ENCODE results near the gene SMIM3.

DNA sequence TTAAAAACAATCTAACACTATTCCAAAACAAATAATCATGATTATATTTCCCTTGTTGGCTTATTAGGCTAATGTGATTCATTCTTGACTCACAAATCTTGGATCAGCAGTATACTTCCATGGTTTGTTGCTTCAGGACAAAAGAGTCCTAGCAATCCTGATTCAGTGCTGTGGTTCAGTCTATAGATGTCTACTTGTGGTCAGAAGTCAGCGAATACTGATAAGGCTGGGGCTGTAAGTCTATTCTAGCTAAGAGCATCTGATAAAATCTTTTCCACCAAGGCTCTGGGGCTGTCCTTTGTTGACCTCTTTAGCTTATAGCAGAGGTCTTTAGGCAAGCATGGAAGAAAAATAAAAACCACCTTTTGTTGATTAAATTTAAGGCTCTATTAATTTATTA, 4.4 kb upstream of the SMIM3 start:
- TF ChIP-seq, protein P1, sequence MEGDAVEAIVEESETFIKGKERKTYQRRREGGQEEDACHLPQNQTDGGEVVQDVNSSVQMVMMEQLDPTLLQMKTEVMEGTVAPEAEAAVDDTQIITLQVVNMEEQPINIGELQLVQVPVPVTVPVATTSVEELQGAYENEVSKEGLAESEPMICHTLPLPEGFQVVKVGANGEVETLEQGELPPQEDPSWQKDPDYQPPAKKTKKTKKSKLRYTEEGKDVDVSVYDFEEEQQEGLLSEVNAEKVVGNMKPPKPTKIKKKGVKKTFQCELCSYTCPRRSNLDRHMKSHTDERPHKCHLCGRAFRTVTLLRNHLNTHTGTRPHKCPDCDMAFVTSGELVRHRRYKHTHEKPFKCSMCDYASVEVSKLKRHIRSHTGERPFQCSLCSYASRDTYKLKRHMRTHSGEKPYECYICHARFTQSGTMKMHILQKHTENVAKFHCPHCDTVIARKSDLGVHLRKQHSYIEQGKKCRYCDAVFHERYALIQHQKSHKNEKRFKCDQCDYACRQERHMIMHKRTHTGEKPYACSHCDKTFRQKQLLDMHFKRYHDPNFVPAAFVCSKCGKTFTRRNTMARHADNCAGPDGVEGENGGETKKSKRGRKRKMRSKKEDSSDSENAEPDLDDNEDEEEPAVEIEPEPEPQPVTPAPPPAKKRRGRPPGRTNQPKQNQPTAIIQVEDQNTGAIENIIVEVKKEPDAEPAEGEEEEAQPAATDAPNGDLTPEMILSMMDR (IDR thresholded peaks at IDR 0.05; ENCODE audit: low read depth, low read length): no peak
- TF ChIP-seq POLR2A (IDR thresholded peaks at IDR 0.05; ENCODE audit: extremely low read depth, insufficient read length): no peak
- TF ChIP-seq, protein P2, sequence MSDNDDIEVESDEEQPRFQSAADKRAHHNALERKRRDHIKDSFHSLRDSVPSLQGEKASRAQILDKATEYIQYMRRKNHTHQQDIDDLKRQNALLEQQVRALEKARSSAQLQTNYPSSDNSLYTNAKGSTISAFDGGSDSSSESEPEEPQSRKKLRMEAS (IDR thresholded peaks at IDR 0.05; ENCODE audit: low read depth, low read length): no peak

Measured in NB4 (cell line).